Spleen (tissue), 11 donors: ENCODE results near the gene TRIO. TPM values are rescaled to one million over a fixed set of nuclear protein-coding genes. Genes with fewer than 3 reads are reported as not detected.

ENCODE experiments used
- DNase-seq: peaks from one replicate; pipeline ENCODE4 v3.0.0-alpha.2; 2020
- H3K27ac ChIP-seq, 8 donors: fragments of 200-600 bp; sonication (generic) in 7 of 8; 1 replicate in 4 of 8; 2 replicates in 4 of 8; pipeline versions ENCODE4 v1.5.0 to v1.8.0; 2016 to 2021; ENCODE audit warnings: inconsistent platforms in 4 of 8, mild to moderate bottlenecking in 4 of 8, moderate library complexity in 1 of 8
- H3K27me3 ChIP-seq, 7 donors: fragments of 200-600 bp; sonication (generic) in 6 of 7; replicated peaks in 1 of 7; 1 replicate in 4 of 7; 2 replicates in 3 of 7; pipeline versions ENCODE4 v1.5.0 to v1.8.0; 2016 to 2021; ENCODE audit warnings: inconsistent platforms in 3 of 7, mild to moderate bottlenecking in 1 of 7
- H3K36me3 ChIP-seq, 6 donors: fragments of 200-600 bp; sonication (generic) in 5 of 6; 1 replicate in 4 of 6; 2 replicates in 2 of 6; pipeline versions ENCODE4 v1.5.0 to v1.8.0; 2016 to 2021; ENCODE audit warnings: inconsistent platforms in 2 of 6
- H3K4me1 ChIP-seq, 6 donors: fragments of 200-600 bp; sonication (generic) in 5 of 6; 1 replicate in 3 of 6; 2 replicates in 3 of 6; pipeline versions ENCODE4 v1.5.0 to v1.8.0; 2016 to 2021; ENCODE audit warnings: inconsistent platforms in 3 of 6
- H3K4me3 ChIP-seq, 8 donors: fragments of 200-600 bp; sonication (generic) in 7 of 8; 1 replicate in 4 of 8; 2 replicates in 4 of 8; pipeline versions ENCODE4 v1.5.0 to v1.8.0; 2016 to 2021; ENCODE audit warnings: inconsistent platforms in 4 of 8, mild to moderate bottlenecking in 4 of 8, moderate library complexity in 2 of 8
- H3K9me3 ChIP-seq, 8 donors: fragments of 200-600 bp; sonication (generic) in 7 of 8; 1 replicate in 4 of 8; 2 replicates in 4 of 8; pipeline versions ENCODE4 v1.5.0 to v1.8.0; 2016 to 2021; ENCODE audit warnings: inconsistent platforms in 4 of 8
- POLR2A ChIP-seq, 3 donors: fragments of 450-650 bp; IDR thresholded peaks; one replicate each; pipeline ENCODE4 v1.5.1; 2017; ENCODE audit warnings: antibody characterized with exemption in 3 of 3, mild to moderate bottlenecking in 1 of 3
- POLR2AphosphoS5 ChIP-seq, 3 donors: sonication (generic); formaldehyde crosslinking; IDR thresholded peaks; one replicate each; pipeline ENCODE4 v1.5.1; 2017; ENCODE audit warnings: antibody characterized with exemption in 3 of 3
- WGBS, 5 donors: extraction: QIAGEN DNeasy Blood & Tissue Kit in 3 of 5; methylation state at CpG; one replicate each; pipeline versions ENCODE4 v1.1.5 to v1.1.7; 2013 to 2018; 5-methylcytosine and 5-hydroxymethylcytosine counted together
- intact Hi-C: fragments of 100-400 bp; cut with DNase I; formaldehyde crosslinking; loops from one replicate; pipeline ENCODE4 v1.15.0; 2023; ENCODE audit warnings: low total_unique reads
- polyA plus RNA-seq, 3 donors: library from polyadenylated mRNA; stranded (reverse); fragments of 200-250 nt; gene quantifications; one replicate each; pipeline ENCODE4 v1.2.1, GENCODE V29; 2013
- total RNA-seq, 7 donors: library from RNA; depleted of rRNA in 3 of 7; stranded (reverse); fragments of >200 nt in 3 of 7; fragmentation: NEBNext Ultra II Directional in 4 of 7; extraction: Animal tissue kit (Norgen Biotek cat#: 25700) in 4 of 7; gene quantifications; one replicate each; pipeline versions ENCODE4 v1.1.0 to v1.2.1, GENCODE V29; 2016 to 2021
- TF ChIP-seq, protein P1 (sequence below), 11 experiments: fragments of 200-600 bp in 7 of 11; fragments of 450-650 bp in 4 of 11; sonication (generic) in 4 of 11; IDR thresholded peaks in 8 of 11; conservative IDR thresholded peaks in 3 of 11; 1 replicate in 7 of 11; 2 replicates in 4 of 11; pipeline versions ENCODE4 v1.4.0 to v1.8.0; 2016 to 2021; ENCODE audit warnings: antibody characterized with exemption in 11 of 11, inconsistent platforms in 4 of 11, mild to moderate bottlenecking in 1 of 11
- donor health status: healthy with polysubstance abuse.
- donor health status: DM: no; HTN: no; CAD: no; lungs with moderate emphysema.
- donor health status: DM: no; HTN: no; CAD: no.
- donor health status: Bipolar disorder and iron deficiency.
- donor health status: healthy.
- donor health status: DM: no; HTN: no; CAD: no.
- donor health status: DM: yes; HTN: yes; CAD: no.

TRIO gene
- total and polyA plus RNA-seq, 10 donors: 21.5 to 280 (median 190) TPM

DNA sequence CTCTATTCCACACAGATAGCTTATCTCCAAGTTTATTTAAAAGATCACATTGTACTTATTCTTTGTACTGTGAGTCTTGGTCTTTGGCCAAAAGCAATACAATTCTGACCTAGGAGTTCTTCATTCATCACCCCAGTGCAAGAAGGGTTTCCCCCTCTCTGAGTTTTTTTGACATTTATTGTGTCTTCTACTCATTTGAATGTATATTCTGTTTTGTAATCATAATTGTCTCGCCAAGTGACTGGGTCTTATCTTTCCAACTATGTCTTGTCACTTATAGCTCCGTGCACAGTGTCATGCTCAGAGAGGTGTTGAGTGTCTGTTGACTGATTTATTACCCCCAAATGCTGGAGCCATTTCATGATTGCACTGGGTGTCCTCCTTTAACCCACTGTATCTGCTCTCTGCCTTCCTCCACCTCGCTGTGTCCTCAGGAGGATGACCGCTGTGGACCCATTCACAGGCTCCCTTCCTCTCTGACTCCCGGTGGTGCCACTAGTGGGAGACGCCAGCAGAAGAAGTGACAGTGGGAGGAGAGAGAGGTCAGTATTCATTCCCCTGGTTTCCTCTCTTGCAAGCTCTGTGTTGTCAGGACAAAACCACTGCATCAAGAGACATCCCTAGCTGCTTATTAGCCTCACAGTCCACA lies 11.2 kb upstream of the TRIO start:
- no peak for DNase-seq
- Histone ChIP-seq H3K36me3 (no peaks in the 10 kb centered on the region), H3K4me3 (no peak overlapping the region), H3K9me3 (peaks cover 0 to 19% (median 6%) of the 10 kb centered on the region in 8 donors), H3K27ac (no peak overlapping the region), H3K4me1 (no peaks in the 10 kb centered on the region), H3K27me3 (peaks cover 0 to 3% (median 0%) of the 10 kb centered on the region in 7 donors)
- 65 to 79% (median 73%) methylated on average over 6 of the region's 6 CpGs for WGBS, 5 donors
- intact Hi-C loops: no loop called here
- TF ChIP-seq POLR2AphosphoS5 (IDR thresholded peaks at IDR 0.05): no peak
- TF ChIP-seq, protein P1, sequence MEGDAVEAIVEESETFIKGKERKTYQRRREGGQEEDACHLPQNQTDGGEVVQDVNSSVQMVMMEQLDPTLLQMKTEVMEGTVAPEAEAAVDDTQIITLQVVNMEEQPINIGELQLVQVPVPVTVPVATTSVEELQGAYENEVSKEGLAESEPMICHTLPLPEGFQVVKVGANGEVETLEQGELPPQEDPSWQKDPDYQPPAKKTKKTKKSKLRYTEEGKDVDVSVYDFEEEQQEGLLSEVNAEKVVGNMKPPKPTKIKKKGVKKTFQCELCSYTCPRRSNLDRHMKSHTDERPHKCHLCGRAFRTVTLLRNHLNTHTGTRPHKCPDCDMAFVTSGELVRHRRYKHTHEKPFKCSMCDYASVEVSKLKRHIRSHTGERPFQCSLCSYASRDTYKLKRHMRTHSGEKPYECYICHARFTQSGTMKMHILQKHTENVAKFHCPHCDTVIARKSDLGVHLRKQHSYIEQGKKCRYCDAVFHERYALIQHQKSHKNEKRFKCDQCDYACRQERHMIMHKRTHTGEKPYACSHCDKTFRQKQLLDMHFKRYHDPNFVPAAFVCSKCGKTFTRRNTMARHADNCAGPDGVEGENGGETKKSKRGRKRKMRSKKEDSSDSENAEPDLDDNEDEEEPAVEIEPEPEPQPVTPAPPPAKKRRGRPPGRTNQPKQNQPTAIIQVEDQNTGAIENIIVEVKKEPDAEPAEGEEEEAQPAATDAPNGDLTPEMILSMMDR (IDR thresholded peaks at IDR 0.05 in 8 of 11, conservative IDR thresholded peaks at IDR 0.05 in 3 of 11): no peak
- TF ChIP-seq POLR2A (IDR thresholded peaks at IDR 0.05): no peak

DNA sequence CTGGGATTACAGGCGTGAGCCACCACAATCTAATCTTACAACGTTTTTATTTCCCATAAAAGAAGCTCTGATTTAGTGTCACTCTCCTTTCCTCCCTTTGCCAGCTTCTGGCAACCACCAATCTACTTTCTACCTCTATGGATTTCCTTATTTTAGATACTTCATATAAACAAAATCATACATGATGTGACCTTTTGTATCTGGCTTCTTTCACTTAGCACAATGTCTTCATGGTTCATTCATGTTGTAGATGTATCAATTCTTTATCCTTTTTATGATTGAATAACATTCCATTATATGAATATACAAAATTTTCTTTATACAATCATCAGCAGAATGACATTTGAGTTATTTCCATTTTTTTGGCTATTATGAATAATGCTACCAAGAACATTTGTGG lies 9.7 kb upstream of the TRIO start:
- 73 to 85% (median 79%) methylated on average over 2 of the region's 2 CpGs for WGBS, 5 donors

DNA sequence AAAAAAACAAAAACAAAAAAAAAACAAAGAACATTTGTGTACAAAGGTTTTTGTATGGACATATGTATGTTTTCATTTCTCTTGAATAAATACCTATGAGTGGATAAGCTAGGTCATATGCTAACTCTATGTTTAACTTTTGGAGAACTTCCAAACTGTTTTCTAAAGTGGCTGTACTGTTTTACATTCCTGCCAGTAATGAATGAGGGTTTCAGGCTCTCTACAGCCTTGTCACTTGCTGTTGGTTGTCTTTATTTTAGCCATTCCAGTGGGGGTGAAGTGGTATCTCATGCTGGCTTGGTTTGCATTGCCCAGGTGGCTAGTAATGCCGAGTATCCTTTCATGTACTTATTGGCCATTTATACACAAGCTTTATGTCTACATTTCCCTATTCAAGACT lies 9.1 kb upstream of the TRIO start:
- H3K9me3 ChIP-seq: peaks cover 0 to 19% (median 6%) of the 10 kb centered on the region in 8 donors
- intact Hi-C loops: no loop called here
- TF ChIP-seq, protein P1 (IDR thresholded peaks at IDR 0.05 in 8 of 11, conservative IDR thresholded peaks at IDR 0.05 in 3 of 11): no peak
- no peak for TF ChIP-seq POLR2AphosphoS5 (IDR thresholded peaks at IDR 0.05)
- TF ChIP-seq POLR2A (IDR thresholded peaks at IDR 0.05): no peak
- no peaks in the 10 kb centered on the region for H3K4me1 ChIP-seq
- no peaks in the 10 kb centered on the region for H3K36me3 ChIP-seq
- H3K27me3 ChIP-seq: peaks cover 0 to 3% (median 0%) of the 10 kb centered on the region in 7 donors
- H3K4me3 ChIP-seq: no peak overlapping the region
- H3K27ac ChIP-seq: no peak overlapping the region
- 80 to 98% (median 91%) methylated on average over 1 of the region's 1 CpG for WGBS, 5 donors
- no peak for DNase-seq

More for the DNA sequence above, 9.7 kb upstream of the TRIO start:
- DNase-seq: no peak
- intact Hi-C loops: no loop called here
- Histone ChIP-seq H3K4me1 (no peaks in the 10 kb centered on the region), H3K27ac (no peak overlapping the region), H3K36me3 (no peaks in the 10 kb centered on the region), H3K27me3 (peaks cover 0 to 3% (median 0%) of the 10 kb centered on the region in 7 donors), H3K9me3 (peaks cover 0 to 19% (median 6%) of the 10 kb centered on the region in 8 donors), H3K4me3 (no peak overlapping the region)
- TF ChIP-seq POLR2AphosphoS5 (IDR thresholded peaks at IDR 0.05): no peak
- no peak for TF ChIP-seq POLR2A (IDR thresholded peaks at IDR 0.05)
- TF ChIP-seq, protein P1 (IDR thresholded peaks at IDR 0.05 in 8 of 11, conservative IDR thresholded peaks at IDR 0.05 in 3 of 11): no peak

DNA sequence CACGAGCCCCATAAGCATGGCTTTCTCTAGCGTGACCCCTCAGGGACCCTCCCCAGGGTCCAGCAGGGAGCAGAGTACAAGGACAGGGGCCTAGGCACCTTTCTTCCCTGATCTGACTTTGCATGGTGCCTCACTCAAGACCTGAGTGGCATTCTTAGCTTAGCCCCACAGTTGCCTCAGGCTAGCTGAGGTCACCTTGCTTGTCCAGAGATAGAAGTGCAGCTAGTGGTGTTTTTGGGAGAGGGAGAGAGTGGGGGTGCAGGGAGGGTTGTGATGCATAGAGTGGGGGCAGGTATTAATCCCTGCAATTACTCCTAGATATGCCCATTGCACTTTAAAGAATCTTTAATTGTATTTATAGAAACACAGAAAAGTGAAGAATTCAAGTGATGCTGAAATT lies 8.4 kb upstream of the TRIO start:
- no peak for DNase-seq
- intact Hi-C loops: no loop called here
- TF ChIP-seq, protein P1 (IDR thresholded peaks at IDR 0.05 in 8 of 11, conservative IDR thresholded peaks at IDR 0.05 in 3 of 11): no peak
- TF ChIP-seq POLR2A (IDR thresholded peaks at IDR 0.05) (no peak), POLR2AphosphoS5 (IDR thresholded peaks at IDR 0.05) (no peak)
- H3K27me3 ChIP-seq: peaks cover 0 to 3% (median 0%) of the 10 kb centered on the region in 7 donors
- H3K4me1 ChIP-seq: no peaks in the 10 kb centered on the region
- no peak overlapping the region for H3K4me3 ChIP-seq
- no peak overlapping the region for H3K27ac ChIP-seq
- H3K36me3 ChIP-seq: no peaks in the 10 kb centered on the region
- WGBS, 5 donors: 78 to 95% (median 88%) methylated on average over 2 of the region's 2 CpGs
- peaks cover 0 to 19% (median 6%) of the 10 kb centered on the region in 8 donors for H3K9me3 ChIP-seq
